Stimulated activated CD4-positive, alpha-beta T cell treated with anti-CD3 and anti-CD28 coated beads, TNF-alpha, amount 100 ng/mL, for 24 hours (primary cell): ENCODE measurements around the gene APH1B.
"Not testable (repeated sequence)": the region's sequence is repeated elsewhere in the genome, so short reads cannot be mapped to it uniquely, and the experiment has no call there.

Experiments
- DNase-seq, 3 experiments: peaks; one replicate each; pipeline ENCODE4 v3.0.0-alpha.2; 2020; ENCODE audit warnings: low read depth in 3 of 3

Gene APH1B

DNA sequence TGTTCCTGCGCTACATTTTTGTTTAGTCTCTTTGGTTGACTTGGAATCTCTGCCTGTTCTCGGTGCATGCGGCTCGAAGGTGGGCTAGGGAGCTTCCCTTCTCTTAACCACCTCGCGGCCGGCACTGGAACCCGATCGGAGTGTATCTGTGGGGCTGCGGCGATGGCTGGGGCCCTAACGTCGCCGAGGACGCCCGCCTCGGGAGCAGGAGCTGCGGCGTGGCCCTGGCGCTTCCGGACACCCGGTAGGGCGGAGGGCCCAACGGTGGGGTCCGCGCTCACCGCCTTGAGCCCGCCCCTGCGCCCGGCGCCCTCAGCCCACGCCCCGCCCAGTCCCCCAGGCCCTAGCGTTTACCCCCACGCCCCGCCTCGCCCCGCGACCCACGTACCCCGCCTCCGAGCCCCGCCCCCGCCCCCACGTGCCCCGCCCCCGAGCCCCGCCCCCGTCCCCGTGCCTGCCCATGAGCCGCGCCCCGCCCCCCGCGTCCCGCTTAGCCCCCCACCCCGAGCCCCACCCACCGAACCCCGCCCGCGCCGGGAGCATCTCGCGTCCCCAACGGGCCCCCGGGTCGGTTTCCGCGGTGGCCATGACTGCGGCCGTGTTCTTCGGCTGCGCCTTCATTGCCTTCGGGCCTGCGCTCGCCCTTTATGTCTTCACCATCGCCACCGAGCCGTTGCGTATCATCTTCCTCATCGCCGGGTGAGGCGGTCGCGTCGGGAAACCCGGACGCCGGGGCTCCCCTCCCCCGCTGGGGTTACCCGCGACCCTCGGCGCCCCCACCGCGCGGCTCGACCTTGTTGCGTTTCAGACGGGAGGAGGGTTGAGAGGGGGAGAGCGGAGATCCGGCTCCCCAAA lies at the start of gene APH1B:
Gene APH1B (plus strand): TSS at position 568 of the 855 bp plus-strand sequence. CDS start 19 bp downstream, at position 587.
- peak; percentile 32 to 78 (median 41) for DNase-seq

DNA sequence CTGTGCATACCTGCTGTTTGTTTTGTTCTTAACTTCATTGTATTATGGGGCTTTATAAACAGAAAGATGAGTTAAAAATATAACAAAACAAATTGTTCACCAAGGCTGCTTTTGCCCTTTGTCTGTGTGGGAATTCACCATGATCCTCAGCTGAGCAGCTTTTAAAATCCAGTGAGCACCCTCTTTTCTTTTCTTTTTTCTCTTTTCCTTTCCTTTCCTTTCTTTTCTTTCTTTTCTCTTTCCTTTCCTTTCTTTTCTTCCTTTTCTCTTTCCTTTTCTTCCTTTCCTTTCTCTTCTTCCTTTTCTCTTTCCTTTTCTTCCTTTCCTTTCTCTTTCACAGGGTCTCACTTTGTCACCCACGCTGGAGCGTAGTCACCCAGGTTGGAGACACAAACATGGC lies 49.7 kb upstream of the APH1B start:
- DNase-seq: no peak

DNA sequence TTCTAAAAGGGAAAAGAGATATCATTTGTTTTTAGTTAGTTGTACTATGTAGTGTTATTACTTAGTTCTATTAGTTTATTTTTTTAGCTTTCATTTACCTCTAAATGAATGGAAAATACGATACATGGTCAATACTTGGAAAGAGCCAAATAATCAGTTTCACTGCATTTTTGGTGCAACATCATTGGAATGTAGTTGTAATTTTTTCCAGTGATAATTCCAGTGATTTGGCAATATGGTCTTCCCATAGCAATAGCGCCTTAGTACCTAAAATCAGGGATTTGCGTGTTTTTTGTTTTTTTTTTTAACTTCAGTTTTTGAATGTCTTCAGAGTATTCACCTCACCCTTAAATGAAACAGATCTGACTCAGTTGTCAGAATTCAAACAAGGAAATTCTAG lies 46.2 kb upstream of the APH1B start:
- DNase-seq: no peak

- no peak for DNase-seq
Observed at GRCh38 chr15:63231706-63232105, 45.7 kb upstream of the APH1B start.

GRCh38 chr15:63232405-63232804 lies 45.0 kb upstream of the APH1B start:
- no peak for DNase-seq

DNA sequence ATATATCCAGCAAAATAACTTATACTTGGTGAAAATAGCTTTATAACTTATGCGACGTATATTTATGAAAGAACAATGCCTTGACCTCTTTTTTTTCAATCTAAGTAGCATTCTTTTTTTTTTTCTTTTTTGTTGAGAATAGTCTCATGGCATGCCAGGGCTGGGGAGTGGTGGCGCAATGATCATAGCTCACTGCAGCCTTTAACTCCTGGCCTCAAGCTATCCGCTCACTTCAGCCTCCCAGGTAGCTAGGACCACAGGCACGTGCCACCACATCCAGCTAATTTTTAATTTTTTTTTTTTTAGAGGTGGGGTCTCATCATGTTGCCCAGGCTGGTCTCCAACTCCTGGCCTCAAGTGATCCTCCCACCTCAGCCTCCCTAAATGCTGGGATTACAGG lies 44.5 kb upstream of the APH1B start:
- no peak for DNase-seq

- DNase-seq: no peak
Observed at GRCh38 chr15:63233667-63234423, 43.6 kb upstream of the APH1B start.

DNA sequence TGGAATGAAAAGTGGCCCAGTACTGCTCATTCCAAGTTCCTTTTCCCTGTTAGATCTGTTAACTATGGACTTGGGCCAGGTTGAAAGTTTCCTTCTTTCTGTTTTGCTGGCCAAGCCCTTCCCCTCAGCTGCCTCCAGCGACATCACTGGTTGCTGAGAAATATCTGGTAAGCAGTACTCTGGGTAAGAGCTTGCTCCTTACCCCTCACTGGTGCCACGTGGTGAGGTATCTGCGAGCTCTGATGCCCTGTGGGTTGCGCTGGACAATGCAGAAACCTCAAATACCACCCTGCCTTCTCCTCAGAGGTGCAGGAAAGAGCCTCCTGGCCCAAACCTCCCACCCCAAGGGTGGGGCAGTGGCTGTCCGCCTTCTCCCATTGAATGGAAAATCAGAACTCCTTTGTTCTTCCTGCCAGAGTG lies 42.9 kb upstream of the APH1B start:
- no peak for DNase-seq

DNA sequence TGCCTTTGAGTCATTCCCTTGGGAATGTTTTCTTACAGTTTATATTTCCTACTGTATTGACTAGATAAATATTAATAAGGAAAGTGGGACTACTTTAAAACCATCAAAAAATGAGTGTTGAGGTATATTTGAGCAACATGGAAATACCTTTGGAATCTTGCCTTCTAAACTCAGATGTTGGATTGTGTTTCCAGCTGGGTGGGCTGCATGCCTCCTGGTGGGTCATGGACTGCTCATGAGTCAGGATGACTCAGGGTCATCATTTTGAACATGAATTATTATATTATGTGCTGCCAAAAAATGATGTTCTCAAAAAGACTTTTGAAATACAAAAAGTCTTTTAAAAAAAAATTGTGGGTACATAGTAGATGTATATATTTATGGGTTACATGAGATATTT lies 41.1 kb upstream of the APH1B start:
- DNase-seq: no peak

- not testable (repeated sequence) for DNase-seq
Observed at GRCh38 chr15:63237086-63237485, 40.3 kb upstream of the APH1B start.

- no peak for DNase-seq
Observed at GRCh38 chr15:63238171-63238570, 39.2 kb upstream of the APH1B start.

DNA sequence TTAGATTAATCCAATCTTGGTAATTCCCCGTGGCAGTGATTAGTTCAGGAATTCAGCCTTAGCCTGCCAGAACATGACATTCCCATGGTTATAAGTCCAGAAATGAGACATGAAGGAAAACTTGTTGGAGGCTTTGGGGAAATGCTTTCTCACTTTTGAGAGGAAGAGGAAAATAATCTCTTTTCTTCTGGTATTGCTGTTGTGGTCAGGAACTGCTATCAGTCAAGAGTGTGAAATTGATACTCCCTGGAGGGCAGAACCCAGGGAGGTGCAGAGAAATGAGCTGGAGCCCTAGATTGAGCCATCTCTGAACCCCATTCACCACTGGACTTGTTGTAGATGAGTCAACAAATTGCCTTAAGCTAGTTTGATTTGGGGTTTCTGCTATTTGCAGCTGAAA lies 38.6 kb upstream of the APH1B start:
- DNase-seq: no peak

DNA sequence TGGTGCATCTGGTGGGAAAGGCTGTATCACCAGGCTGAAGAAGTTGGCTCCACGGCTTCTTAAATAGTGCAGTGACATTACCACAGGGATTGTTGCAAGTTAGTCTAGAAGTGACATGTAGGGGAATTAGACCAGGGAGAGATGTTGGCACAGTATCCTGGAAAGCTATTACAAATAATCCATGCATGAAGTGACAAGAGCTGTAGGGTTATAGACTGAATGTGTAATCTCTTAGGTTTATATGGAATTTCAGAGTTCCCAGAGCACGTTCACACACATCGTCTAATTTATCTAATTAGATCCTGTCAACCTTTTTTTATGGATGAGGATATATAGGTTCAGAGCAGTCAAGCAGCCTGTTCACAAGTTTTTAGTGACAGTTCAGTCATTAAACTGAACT lies 37.3 kb upstream of the APH1B start:
- DNase-seq: no peak

- DNase-seq: no peak
Observed at GRCh38 chr15:63241316-63241715, 36.1 kb upstream of the APH1B start.

DNA sequence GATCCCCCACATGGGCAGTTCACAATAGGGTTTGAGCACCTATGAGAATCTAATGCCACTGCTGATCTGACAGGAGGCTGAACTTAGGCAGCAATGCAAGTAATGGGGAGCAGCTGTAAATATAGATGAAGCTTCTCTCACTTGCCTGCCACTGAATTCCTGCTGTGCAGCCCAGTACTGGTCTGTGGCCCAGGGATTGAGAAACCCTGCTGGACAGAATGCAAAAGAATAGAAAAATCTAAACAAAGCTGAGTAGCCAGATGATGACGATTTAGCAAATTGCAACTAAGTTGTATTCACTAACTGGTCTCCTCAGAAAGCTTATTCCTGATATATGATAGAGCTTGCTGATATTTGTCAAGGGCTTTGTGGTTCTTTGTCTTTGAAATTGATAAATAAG lies 34.3 kb upstream of the APH1B start:
- no peak for DNase-seq

GRCh38 chr15:63243776-63244175 lies 33.6 kb upstream of the APH1B start:
- no peak for DNase-seq

GRCh38 chr15:63244399-63244798 lies 33.0 kb upstream of the APH1B start:
- no peak for DNase-seq

DNA sequence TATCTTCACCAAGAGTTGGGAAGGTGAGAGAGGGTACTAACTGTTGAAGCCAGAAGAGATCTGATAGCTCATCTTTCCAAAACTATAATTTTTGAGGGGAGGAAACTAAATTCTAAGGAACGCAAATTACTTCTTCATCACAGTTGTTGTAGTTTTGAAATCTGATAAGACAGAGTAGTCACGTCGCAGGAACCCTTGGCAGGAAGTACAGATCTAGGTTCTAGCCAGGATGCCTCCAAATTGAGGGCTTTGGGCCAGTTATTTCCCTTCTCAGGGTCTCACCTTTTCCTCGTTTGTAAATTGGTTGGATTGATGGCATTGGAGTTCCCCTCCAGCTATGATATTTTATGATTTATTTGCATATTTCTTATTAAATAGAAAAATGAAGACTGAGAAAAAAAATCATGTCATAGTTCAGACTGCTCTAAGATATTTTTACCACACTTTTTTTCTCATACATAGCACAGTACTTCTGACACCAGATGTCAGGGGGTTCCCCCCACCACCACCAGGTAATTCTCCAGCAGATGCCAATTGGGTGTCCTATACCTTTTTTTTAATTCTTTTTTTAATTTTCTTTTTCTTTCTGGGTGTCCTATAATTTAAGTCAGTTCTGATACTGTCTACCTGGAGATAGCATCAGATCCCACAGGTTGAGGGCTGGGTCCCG lies 32.3 kb upstream of the APH1B start:
- DNase-seq: no peak

DNA sequence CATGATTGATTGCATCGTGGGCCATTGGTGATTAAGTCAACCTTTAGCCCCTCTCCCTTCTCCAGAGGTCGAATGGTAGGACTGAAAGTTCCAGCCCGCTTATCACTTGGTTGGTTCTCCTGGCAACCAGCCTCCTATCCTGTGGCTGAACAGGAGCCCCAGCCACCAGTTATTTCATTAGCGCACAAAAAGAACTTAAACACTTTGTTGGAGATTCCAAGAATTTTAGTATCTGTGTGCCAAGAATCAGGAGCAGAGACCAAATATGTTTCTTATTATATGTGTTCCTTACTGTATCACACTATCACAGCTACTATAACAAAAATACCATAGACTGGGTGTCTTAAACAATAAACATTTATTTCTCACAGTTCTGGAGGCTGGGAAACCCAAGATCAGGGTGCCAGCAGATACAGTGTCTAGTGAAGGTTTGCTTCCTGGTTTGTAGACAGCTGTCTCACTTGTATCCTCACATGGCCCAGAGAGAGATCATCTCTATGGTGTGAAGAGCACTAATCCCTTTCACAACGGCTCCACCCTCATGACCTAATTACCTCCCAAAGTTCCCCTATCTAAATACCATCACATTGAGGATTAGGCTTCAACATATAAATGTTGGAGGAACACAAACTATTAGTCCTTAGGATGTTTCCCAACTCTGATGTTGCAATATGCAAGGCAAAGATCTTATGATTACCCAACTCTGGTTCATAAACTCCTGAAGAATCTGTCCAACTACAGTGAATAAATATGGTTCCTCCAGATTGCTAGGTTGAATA lies 30.5 kb upstream of the APH1B start:
- no peak for DNase-seq

- DNase-seq: no peak
Observed at GRCh38 chr15:63250312-63250965, 27.0 kb upstream of the APH1B start.

DNA sequence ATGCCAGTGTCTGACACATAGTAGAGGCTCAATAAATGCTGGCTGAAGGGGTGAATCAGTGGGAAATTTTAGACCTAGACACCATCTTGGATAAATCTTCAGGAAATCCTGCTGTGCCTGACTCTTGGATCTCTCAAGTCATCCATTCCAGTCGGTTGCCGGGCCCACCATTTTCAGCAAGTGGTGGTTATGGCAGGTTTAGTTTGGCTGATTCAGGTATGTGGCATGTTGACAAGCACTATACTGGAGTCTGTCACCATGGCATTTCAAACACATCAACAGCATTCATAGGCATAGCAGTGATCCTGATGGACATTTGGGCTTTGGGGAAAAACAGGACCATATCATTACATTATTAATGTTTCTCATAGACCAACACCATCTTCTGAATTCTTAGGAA lies 25.7 kb upstream of the APH1B start:
- no peak for DNase-seq
